Gastroesophageal sphincter (tissue), 4 donors: ENCODE measurements around the gene COX19. TPM values are rescaled to one million over a fixed set of nuclear protein-coding genes. Genes with fewer than 3 reads are reported as not detected.

Experiments used
- ATAC-seq: fragments of 150-250 bp; one replicate; pipeline ENCODE4 v1.9.1; 2016; ENCODE audit warnings: mild to moderate bottlenecking, moderate library complexity
- H3K27ac ChIP-seq, 4 donors: fragments of 200-600 bp; sonication (generic) in 3 of 4; 1 replicate in 3 of 4; 2 replicates in 1 of 4; pipeline ENCODE4 v1.5.1; 2016 to 2019
- H3K27me3 ChIP-seq: fragments of 200-600 bp; sonication (generic); one replicate; pipeline ENCODE4 v1.5.1; 2019
- H3K36me3 ChIP-seq, 2 donors: fragments of 200-600 bp; sonication (generic); one replicate each; pipeline ENCODE4 v1.5.1; 2019; ENCODE audit warnings: control low read depth in 1 of 2
- H3K4me1 ChIP-seq, 3 donors: fragments of 200-600 bp; sonication (generic); 1 replicate in 2 of 3; 2 replicates in 1 of 3; pipeline ENCODE4 v1.5.1; 2016 to 2019; ENCODE audit warnings: control low read depth in 2 of 3
- H3K4me3 ChIP-seq, 2 donors: fragments of 200-600 bp; sonication (generic); one replicate each; pipeline ENCODE4 v1.5.1; 2019; ENCODE audit warnings: mild to moderate bottlenecking in 1 of 2, moderate library complexity in 1 of 2
- H3K9me3 ChIP-seq, 3 donors: fragments of 200-600 bp; sonication (generic); one replicate each; pipeline ENCODE4 v1.5.1; 2017 to 2019; ENCODE audit warnings: control low read depth in 2 of 3
- CTCF ChIP-seq, 4 experiments: fragments of 200-600 bp in 2 of 4; fragments of 450-650 bp in 2 of 4; sonication (generic) in 1 of 4; IDR thresholded peaks; one replicate each; pipeline ENCODE4 v1.5.1; 2017 to 2019; ENCODE audit warnings: antibody characterized with exemption in 4 of 4, mild to moderate bottlenecking in 2 of 4, moderate library complexity in 2 of 4
- EP300 ChIP-seq: sonication (generic); formaldehyde crosslinking; IDR thresholded peaks from one replicate; pipeline ENCODE4 v1.6.1; 2017; ENCODE audit warnings: antibody characterized with exemption, mild to moderate bottlenecking
- POLR2A ChIP-seq, 2 donors: fragments of 450-650 bp; IDR thresholded peaks; one replicate each; pipeline ENCODE4 v1.6.1; 2017; ENCODE audit warnings: antibody characterized with exemption in 2 of 2, mild to moderate bottlenecking in 2 of 2, moderate library complexity in 1 of 2
- POLR2AphosphoS5 ChIP-seq: sonication (generic); formaldehyde crosslinking; IDR thresholded peaks from one replicate; pipeline ENCODE4 v1.6.1; 2017; ENCODE audit warnings: antibody characterized with exemption
- WGBS, 2 donors: methylation state at CpG; one replicate each; pipeline ENCODE4 v1.1.5; 2018; ENCODE audit warnings: low coverage in 1 of 2; 5-methylcytosine and 5-hydroxymethylcytosine counted together
- total RNA-seq, 4 donors: library from RNA; depleted of rRNA; stranded (reverse); fragments of >200 nt; gene quantifications; one replicate each; pipeline ENCODE4 v1.1.0, GENCODE V29; 2016

The COX19 gene
- 10 to 100 TPM in 3 of 4 donors, 1 to 10 TPM in 1; 6.0 to 16.7 (median 12.0) TPM for total RNA-seq

- Histone ChIP-seq H3K4me1 (peaks cover 0 to 52% (median 13%) of the 10 kb centered on the region in 3 donors), H3K27ac (peak within 1 kb of the TSS; percentile 90 to 99 (median 98)), H3K36me3 (peaks cover 0 to 31% of the 10 kb centered on the region in 2 donors), H3K27me3 (no peaks in the 10 kb centered on the region), H3K9me3 (no peaks in the 10 kb centered on the region), H3K4me3 (peak within 1 kb of the TSS; percentile 90 to 100)
- TF ChIP-seq EP300 (no peak), POLR2A (IDR thresholded peaks at IDR 0.05) (peak; percentile 78 to 80), CTCF (IDR thresholded peaks at IDR 0.05) (no peak), POLR2AphosphoS5 (peak; percentile 86)
- no CpG with 5 or more reads among the region's 78 CpGs for WGBS, 2 donors
- peak; percentile 96 for ATAC-seq
These were observed at the start of gene COX19 for GRCh38 chr7:974820-975681. Gene COX19 (minus strand): TSS chr7:975549. CDS start chr7:975509, 40 bp downstream.

GRCh38 chr7:1024331-1024841, 49.0 kb upstream of the COX19 start:
- Histone ChIP-seq H3K9me3 (no peaks in the 10 kb centered on the region), H3K4me3 (no peak overlapping the region), H3K36me3 (peaks cover 0 to 60% of the 10 kb centered on the region in 2 donors), H3K4me1 (peaks cover 0 to 55% (median 9%) of the 10 kb centered on the region in 3 donors), H3K27me3 (no peaks in the 10 kb centered on the region), H3K27ac (no peak overlapping the region)
- 67% methylated on average over 8 of the region's 15 CpGs; no CpG with 5 or more reads in 1 of the 2 donors for WGBS, 2 donors
- ATAC-seq = no peak
- TF ChIP-seq POLR2AphosphoS5 (no peak), POLR2A (IDR thresholded peaks at IDR 0.05) (no peak), CTCF (IDR thresholded peaks at IDR 0.05) (no peak), EP300 (no peak)

- TF ChIP-seq EP300 = no peak
- TF ChIP-seq CTCF (IDR thresholded peaks at IDR 0.05) = no peak
- no peak for TF ChIP-seq POLR2A (IDR thresholded peaks at IDR 0.05)
- TF ChIP-seq POLR2AphosphoS5 = no peak
- H3K27ac ChIP-seq = no peak overlapping the region
- 83% methylated on average over 1 of the region's 45 CpGs; no CpG with 5 or more reads in 1 of the 2 donors for WGBS, 2 donors
- H3K4me3 ChIP-seq = no peak overlapping the region
- H3K9me3 ChIP-seq = no peaks in the 10 kb centered on the region
- ATAC-seq = no peak
- H3K27me3 ChIP-seq = no peaks in the 10 kb centered on the region
- peaks cover 0 to 44% (median 3%) of the 10 kb centered on the region in 3 donors for H3K4me1 ChIP-seq
- peaks cover 0 to 73% of the 10 kb centered on the region in 2 donors for H3K36me3 ChIP-seq
These were observed 47.6 kb upstream of the COX19 start for GRCh38 chr7:1022801-1023465.

GRCh38 chr7:1022356-1022755, 47.0 kb upstream of the COX19 start:
- Histone ChIP-seq H3K36me3 (peaks cover 0 to 78% of the 10 kb centered on the region in 2 donors), H3K27ac (no peak overlapping the region), H3K4me3 (no peak overlapping the region), H3K9me3 (no peaks in the 10 kb centered on the region), H3K27me3 (no peaks in the 10 kb centered on the region), H3K4me1 (peaks cover 0 to 38% (median 3%) of the 10 kb centered on the region in 3 donors)
- no peak for ATAC-seq
- 91% methylated on average over 17 of the region's 17 CpGs; no CpG with 5 or more reads in 1 of the 2 donors for WGBS, 2 donors
- TF ChIP-seq EP300 (no peak), POLR2A (IDR thresholded peaks at IDR 0.05) (no peak), POLR2AphosphoS5 (no peak), CTCF (IDR thresholded peaks at IDR 0.05) (no peak)
